NT2/D1 (cell line): Measurements from ENCODE around the gene RPS6KC1.

Experiments
- DNase-seq: peaks from one replicate; pipeline ENCODE4 v3.0.0-alpha.2; 2011; ENCODE audit warnings: low read depth, low spot score
- H3K27me3 ChIP-seq: 2 replicates; pipeline ENCODE4 v1.6.0; 2011; ENCODE audit warnings: mild to moderate bottlenecking; ENCODE audit not compliant: insufficient read length, insufficient read depth
- H3K36me3 ChIP-seq: 2 replicates; pipeline ENCODE4 v1.6.1; 2011; ENCODE audit warnings: mild to moderate bottlenecking, low read length, mixed read lengths; ENCODE audit not compliant: insufficient read depth, insufficient read length
- H3K4me1 ChIP-seq: 2 replicates; pipeline ENCODE4 v1.5.1; 2011; ENCODE audit not compliant: insufficient read depth, insufficient read length
- H3K4me3 ChIP-seq: 2 replicates; pipeline ENCODE4 v1.5.1; 2011; ENCODE audit warnings: low read depth; ENCODE audit not compliant: insufficient read length
- H3K9ac ChIP-seq: 2 replicates; pipeline ENCODE4 v1.6.0; 2011; ENCODE audit warnings: low read depth; ENCODE audit not compliant: insufficient read length
- H3K9me3 ChIP-seq: 2 replicates; pipeline ENCODE4 v1.5.1; 2011; ENCODE audit warnings: mild to moderate bottlenecking, low read length; ENCODE audit not compliant: insufficient read depth
- SUZ12 ChIP-seq: IDR thresholded peaks from 2 replicates; pipeline ENCODE4 v1.6.1; 2011; ENCODE audit not compliant: insufficient read length, insufficient read depth; ENCODE audit errors: extremely low read depth
- YY1 ChIP-seq: IDR thresholded peaks from 2 replicates; pipeline ENCODE4 v1.6.1; 2011; ENCODE audit not compliant: insufficient read length, insufficient read depth
- ZNF274 ChIP-seq: IDR thresholded peaks from 2 replicates; pipeline ENCODE4 v1.6.1; 2011; ENCODE audit warnings: mild to moderate bottlenecking, low read depth, low read length

RPS6KC1 gene

GRCh38 chr1:213245260-213245910 lies 194.3 kb downstream of the RPS6KC1 start:
- Histone ChIP-seq H3K36me3 (peaks cover 10% of the 10 kb centered on the region), H3K27me3 (no peaks in the 10 kb centered on the region)

GRCh38 chr1:213247038-213247437 lies 196.0 kb downstream of the RPS6KC1 start:
- no peak for DNase-seq
- Histone ChIP-seq H3K4me3 (no peak overlapping the region), H3K36me3 (no peaks in the 10 kb centered on the region), H3K27me3 (no peaks in the 10 kb centered on the region), H3K9ac (no peak overlapping the region), H3K4me1 (no peaks in the 10 kb centered on the region), H3K9me3 (no peaks in the 10 kb centered on the region)
- TF ChIP-seq SUZ12 (no peak), ZNF274 (no peak), YY1 (no peak)

More at GRCh38 chr1:213245260-213245910, 194.3 kb downstream of the RPS6KC1 start:
- DNase-seq, result no peak
- Histone ChIP-seq H3K9ac (no peak overlapping the region), H3K4me1 (no peaks in the 10 kb centered on the region), H3K9me3 (no peaks in the 10 kb centered on the region), H3K4me3 (no peak overlapping the region)
- TF ChIP-seq YY1 (no peak), SUZ12 (no peak), ZNF274 (no peak)

GRCh38 chr1:213249395-213249794 lies 198.4 kb downstream of the RPS6KC1 start:
- no peak for DNase-seq
- Histone ChIP-seq H3K9ac (no peak overlapping the region), H3K27me3 (no peaks in the 10 kb centered on the region), H3K9me3 (no peaks in the 10 kb centered on the region), H3K4me1 (no peaks in the 10 kb centered on the region), H3K36me3 (no peaks in the 10 kb centered on the region), H3K4me3 (no peak overlapping the region)
- TF ChIP-seq ZNF274, result no peak
- no peak for TF ChIP-seq YY1
- TF ChIP-seq SUZ12, result no peak

GRCh38 chr1:213250041-213250440 lies 199.0 kb downstream of the RPS6KC1 start:
- Histone ChIP-seq H3K4me1 (no peaks in the 10 kb centered on the region), H3K27me3 (no peaks in the 10 kb centered on the region), H3K36me3 (no peaks in the 10 kb centered on the region), H3K9ac (no peak overlapping the region), H3K4me3 (no peak overlapping the region), H3K9me3 (no peaks in the 10 kb centered on the region)
- TF ChIP-seq ZNF274 (no peak), SUZ12 (no peak)
- DNase-seq, result no peak

GRCh38 chr1:213250446-213250845 lies 199.4 kb downstream of the RPS6KC1 start:
- H3K4me1 ChIP-seq, result no peaks in the 10 kb centered on the region
- H3K9ac ChIP-seq, result no peak overlapping the region
- no peak overlapping the region for H3K4me3 ChIP-seq
- H3K27me3 ChIP-seq, result no peaks in the 10 kb centered on the region
- no peak for DNase-seq
- H3K36me3 ChIP-seq, result no peaks in the 10 kb centered on the region
- TF ChIP-seq YY1 (no peak), SUZ12 (no peak), ZNF274 (no peak)
- H3K9me3 ChIP-seq, result no peaks in the 10 kb centered on the region

- H3K4me3 ChIP-seq, result no peak overlapping the region
- H3K9ac ChIP-seq, result no peak overlapping the region
- no peaks in the 10 kb centered on the region for H3K27me3 ChIP-seq
- no peaks in the 10 kb centered on the region for H3K36me3 ChIP-seq
- DNase-seq, result no peak
- TF ChIP-seq YY1, result no peak
- TF ChIP-seq SUZ12, result no peak
- no peak for TF ChIP-seq ZNF274
- H3K9me3 ChIP-seq, result no peaks in the 10 kb centered on the region
- H3K4me1 ChIP-seq, result no peaks in the 10 kb centered on the region
Measured at GRCh38 chr1:213251972-213252371, 200.9 kb downstream of the RPS6KC1 start.

GRCh38 chr1:213256438-213257087 lies 205.5 kb downstream of the RPS6KC1 start:
- Histone ChIP-seq H3K27me3 (no peaks in the 10 kb centered on the region), H3K9ac (no peak overlapping the region), H3K4me3 (no peak overlapping the region), H3K9me3 (no peaks in the 10 kb centered on the region), H3K4me1 (no peaks in the 10 kb centered on the region), H3K36me3 (no peaks in the 10 kb centered on the region)
- no peak for DNase-seq
- TF ChIP-seq YY1 (no peak), ZNF274 (no peak), SUZ12 (no peak)
